ENCODE measurements around the gene LILRB5.
"Not testable (repeated sequence)": the region's sequence is repeated elsewhere in the genome, so short reads cannot be mapped to it uniquely, and the experiment has no call there.

DNA sequence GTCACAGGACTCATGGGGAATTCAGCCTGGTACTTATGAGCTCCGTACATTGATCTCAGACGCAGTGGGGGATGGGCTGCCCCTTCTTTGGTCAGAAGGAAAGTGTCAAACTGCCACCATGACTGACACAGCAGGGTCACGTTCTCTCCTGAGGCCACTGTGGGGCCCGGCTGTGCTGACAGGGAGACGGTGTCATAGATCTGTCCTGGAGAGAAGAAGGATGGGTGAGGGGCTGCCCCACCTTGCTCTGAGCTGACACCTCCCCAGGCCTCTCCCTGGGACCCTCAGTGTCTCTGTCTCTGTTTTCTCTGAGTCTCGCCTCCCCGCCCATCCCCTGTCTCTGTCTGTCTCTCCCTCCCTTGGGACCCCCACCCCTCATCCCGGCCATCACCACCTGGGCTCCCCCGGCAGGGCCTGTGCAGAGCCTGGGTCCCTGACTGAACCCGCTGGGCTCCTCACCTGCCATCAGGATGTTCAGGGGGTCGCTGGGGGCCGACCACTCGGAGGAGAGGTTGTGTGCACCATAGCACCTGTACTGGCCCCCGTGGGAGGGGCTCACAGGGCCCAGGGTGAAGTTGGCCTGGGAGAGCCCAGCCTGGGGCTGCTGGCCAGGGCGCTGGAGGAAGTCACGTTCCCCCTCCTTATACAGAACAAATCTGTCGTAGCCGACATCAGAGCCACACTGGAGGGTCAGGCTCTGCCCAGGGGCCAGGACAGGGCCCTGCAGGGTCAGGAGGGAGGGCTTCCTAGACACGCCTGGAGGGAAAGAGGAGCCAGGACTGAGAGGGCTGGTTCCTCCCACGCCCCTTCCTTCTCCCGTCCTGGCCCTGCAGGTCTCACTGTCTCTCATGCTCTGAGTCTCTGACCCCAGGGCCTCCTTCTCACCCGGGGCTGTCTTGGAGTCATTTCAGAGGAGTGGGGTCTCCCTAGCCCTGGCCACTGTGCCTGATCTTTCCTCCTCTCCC lies 16.4 kb downstream of the LILRB5 start:
- not testable (repeated sequence) for TF ChIP-seq TCF7 (CRISPR knock-in tag; IDR thresholded peaks at IDR 0.05; ENCODE audit: low read depth)
- TF ChIP-seq, protein P1, sequence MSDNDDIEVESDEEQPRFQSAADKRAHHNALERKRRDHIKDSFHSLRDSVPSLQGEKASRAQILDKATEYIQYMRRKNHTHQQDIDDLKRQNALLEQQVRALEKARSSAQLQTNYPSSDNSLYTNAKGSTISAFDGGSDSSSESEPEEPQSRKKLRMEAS (CRISPR knock-in tag; IDR thresholded peaks at IDR 0.05) = not testable (repeated sequence)
- TF ChIP-seq, protein P2, sequence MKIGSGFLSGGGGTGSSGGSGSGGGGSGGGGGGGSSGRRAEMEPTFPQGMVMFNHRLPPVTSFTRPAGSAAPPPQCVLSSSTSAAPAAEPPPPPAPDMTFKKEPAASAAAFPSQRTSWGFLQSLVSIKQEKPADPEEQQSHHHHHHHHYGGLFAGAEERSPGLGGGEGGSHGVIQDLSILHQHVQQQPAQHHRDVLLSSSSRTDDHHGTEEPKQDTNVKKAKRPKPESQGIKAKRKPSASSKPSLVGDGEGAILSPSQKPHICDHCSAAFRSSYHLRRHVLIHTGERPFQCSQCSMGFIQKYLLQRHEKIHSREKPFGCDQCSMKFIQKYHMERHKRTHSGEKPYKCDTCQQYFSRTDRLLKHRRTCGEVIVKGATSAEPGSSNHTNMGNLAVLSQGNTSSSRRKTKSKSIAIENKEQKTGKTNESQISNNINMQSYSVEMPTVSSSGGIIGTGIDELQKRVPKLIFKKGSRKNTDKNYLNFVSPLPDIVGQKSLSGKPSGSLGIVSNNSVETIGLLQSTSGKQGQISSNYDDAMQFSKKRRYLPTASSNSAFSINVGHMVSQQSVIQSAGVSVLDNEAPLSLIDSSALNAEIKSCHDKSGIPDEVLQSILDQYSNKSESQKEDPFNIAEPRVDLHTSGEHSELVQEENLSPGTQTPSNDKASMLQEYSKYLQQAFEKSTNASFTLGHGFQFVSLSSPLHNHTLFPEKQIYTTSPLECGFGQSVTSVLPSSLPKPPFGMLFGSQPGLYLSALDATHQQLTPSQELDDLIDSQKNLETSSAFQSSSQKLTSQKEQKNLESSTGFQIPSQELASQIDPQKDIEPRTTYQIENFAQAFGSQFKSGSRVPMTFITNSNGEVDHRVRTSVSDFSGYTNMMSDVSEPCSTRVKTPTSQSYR (CRISPR knock-in tag; IDR thresholded peaks at IDR 0.05) = not testable (repeated sequence)
- TF ChIP-seq, protein P3, sequence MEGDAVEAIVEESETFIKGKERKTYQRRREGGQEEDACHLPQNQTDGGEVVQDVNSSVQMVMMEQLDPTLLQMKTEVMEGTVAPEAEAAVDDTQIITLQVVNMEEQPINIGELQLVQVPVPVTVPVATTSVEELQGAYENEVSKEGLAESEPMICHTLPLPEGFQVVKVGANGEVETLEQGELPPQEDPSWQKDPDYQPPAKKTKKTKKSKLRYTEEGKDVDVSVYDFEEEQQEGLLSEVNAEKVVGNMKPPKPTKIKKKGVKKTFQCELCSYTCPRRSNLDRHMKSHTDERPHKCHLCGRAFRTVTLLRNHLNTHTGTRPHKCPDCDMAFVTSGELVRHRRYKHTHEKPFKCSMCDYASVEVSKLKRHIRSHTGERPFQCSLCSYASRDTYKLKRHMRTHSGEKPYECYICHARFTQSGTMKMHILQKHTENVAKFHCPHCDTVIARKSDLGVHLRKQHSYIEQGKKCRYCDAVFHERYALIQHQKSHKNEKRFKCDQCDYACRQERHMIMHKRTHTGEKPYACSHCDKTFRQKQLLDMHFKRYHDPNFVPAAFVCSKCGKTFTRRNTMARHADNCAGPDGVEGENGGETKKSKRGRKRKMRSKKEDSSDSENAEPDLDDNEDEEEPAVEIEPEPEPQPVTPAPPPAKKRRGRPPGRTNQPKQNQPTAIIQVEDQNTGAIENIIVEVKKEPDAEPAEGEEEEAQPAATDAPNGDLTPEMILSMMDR (IDR thresholded peaks at IDR 0.05) = not testable (repeated sequence)
